HS-5 (cell line): ENCODE measurements around the gene TPR.

Experiments
- DNase-seq: peaks from one replicate; pipeline ENCODE4 v3.0.0-alpha.2; 2012; ENCODE audit warnings: low read depth

Gene TPR

DNA sequence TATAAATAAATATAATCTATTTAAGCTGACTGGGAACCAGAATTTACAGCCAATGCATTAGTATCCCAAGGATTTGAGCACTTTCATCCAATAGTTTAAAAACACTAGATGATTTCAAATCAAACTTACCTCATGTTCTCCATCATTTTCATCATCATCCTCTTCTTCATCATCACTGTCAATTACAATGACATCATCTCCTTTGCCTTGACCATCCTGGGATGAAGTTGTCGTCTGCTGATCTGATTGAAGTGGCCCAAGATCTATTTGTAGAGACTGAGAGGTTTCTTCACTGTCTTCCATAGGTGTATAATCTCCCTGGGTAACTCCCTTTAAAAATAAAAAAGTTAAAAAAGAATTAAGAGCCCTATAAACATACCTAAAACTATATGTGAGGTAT lies 47.7 kb downstream of the TPR start:
- DNase-seq, result no peak

DNA sequence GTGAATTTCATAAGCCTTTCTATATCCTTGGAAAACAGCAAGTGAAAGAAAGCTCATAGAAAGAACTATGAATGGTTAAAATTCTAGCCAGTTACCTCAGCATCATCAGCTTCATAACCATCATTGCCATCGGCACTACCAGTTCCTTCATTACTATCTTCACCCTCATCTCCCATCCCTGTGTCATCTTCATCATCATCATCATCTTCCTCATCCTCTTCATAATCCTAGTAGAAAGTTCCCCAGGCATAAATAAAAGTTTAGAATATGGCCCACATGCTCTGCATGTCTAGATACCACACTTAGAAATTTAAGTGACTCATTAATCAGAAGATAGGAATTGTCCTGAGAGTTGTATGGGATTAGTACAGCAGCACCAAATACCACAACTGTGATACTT lies 49.0 kb downstream of the TPR start:
- no peak for DNase-seq

DNA sequence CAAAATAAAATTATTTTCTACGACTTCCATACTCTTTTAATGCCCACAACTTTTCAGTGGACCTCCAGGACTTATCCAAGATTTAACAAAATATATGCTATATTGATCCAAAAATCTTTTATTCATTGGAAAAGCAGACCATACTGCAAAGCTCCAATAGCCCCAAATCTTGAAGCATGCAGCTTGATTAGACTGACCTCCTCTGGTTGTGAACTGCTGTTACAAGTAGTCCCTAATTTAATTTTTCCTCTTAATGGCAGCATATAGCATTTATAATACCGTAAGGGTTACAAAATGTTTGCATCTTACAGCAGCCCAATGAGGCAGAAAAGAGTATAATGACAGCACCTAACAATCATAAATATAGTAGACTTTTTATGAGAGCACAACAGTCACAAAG lies 49.8 kb downstream of the TPR start:
- no peak for DNase-seq

DNA sequence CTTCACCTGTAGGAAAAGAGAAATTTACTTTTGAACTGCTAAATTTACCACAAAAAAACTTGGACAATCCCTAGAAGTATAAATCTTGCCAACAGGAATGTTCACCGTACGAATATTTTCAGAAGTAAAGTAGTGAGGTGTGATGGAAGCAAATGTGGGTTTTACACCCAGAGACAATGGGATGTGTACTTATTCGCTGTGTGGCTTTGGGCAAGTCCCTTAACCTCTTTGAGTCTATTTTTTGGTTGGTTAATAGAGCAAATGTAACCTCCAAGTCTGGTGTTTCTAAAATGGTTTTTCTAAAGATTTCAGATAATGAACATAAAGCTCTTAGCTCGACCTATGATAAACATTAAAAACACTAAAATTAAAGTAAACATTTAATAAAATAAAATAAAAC lies 51.2 kb downstream of the TPR start:
- no peak for DNase-seq

DNA sequence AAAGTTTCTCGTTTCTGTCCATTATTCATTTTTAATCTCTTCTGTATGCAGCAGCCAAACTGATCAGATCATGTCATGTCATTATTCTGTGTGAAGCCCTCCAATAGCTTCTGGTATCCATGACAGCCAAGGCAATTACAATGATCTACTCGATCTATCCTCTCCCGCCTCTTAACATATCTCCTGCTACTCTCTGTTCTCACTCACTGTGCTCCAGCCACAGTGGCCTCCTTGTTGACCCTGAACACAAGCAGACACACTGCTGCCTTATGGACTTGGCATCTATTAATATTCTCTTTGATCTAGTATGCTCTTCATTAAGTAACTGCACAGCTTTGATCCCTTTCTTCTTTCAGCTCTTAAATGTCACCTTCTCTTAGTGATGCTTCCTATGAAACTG lies 59.5 kb downstream of the TPR start:
- DNase-seq, result no peak

DNA sequence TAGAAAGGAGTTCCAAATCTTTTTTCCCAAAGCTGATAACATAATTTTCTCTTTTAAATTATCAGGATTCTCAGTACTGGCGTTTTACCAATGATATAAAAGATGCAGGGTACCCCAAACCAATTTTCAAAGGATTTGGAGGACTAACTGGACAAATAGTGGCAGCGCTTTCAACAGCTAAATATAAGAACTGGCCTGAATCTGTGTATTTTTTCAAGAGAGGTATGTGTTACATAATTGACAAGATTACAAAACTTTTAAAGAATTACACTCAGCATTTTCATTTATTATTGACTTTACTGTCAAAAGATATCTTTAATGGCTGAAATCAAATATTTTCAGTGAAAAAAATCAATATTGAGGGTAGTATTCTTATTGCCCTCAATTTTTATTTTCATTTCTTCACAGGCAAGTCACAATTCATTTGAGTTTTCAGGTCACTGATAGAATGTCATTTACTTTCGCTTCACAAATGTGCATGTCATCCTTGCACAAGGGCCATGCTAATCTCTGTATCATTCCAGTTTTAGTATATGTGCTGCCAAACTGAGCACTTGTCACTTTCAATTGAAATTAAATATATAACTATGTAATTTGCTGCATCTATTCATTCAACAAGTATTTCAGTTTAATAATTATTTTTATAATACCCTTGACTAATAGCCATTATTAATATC lies 63.5 kb downstream of the TPR start:
- DNase-seq, result no peak

DNA sequence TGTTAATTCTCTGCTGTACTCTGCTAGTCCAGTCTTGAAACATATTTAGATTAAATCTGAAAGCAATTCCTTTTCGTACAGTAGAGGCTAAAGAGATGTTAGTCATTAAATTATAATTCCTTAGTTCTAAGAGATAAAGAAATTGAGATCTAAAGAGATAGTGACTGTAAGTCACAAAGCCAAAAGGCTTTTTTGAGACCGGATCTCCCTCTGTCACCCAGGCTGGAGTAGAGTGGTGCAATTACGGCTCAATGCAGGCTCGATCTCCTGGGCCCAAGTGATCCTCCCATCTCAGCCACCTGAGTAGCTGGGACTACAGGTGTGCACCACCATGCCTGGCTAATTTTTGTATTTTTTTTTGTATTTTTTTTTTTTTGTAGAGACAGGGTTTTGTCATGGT lies 64.7 kb downstream of the TPR start:
- DNase-seq, result no peak

DNA sequence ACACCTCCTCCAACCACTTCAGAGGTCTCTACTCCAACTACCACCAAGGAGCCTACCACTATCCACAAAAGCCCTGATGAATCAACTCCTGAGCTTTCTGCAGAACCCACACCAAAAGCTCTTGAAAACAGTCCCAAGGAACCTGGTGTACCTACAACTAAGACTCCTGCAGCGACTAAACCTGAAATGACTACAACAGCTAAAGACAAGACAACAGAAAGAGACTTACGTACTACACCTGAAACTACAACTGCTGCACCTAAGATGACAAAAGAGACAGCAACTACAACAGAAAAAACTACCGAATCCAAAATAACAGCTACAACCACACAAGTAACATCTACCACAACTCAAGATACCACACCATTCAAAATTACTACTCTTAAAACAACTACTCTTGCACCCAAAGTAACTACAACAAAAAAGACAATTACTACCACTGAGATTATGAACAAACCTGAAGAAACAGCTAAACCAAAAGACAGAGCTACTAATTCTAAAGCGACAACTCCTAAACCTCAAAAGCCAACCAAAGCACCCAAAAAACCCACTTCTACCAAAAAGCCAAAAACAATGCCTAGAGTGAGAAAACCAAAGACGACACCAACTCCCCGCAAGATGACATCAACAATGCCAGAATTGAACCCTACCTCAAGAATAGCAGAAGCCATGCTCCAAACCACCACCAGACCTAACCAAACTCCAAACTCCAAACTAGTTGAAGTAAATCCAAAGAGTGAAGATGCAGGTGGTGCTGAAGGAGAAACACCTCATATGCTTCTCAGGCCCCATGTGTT lies 66.6 kb downstream of the TPR start:
- DNase-seq, result no peak

DNA sequence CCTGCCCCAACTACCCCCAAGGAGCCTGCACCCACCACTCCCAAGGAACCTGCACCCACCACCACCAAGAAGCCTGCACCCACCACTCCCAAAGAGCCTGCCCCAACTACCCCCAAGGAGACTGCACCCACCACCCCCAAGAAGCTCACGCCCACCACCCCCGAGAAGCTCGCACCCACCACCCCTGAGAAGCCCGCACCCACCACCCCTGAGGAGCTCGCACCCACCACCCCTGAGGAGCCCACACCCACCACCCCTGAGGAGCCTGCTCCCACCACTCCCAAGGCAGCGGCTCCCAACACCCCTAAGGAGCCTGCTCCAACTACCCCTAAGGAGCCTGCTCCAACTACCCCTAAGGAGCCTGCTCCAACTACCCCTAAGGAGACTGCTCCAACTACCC lies 67.6 kb downstream of the TPR start:
- DNase-seq, result no peak

DNA sequence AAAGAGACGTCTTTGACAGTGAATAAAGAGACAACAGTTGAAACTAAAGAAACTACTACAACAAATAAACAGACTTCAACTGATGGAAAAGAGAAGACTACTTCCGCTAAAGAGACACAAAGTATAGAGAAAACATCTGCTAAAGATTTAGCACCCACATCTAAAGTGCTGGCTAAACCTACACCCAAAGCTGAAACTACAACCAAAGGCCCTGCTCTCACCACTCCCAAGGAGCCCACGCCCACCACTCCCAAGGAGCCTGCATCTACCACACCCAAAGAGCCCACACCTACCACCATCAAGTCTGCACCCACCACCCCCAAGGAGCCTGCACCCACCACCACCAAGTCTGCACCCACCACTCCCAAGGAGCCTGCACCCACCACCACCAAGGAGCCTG lies 68.5 kb downstream of the TPR start:
- DNase-seq, result no peak

DNA sequence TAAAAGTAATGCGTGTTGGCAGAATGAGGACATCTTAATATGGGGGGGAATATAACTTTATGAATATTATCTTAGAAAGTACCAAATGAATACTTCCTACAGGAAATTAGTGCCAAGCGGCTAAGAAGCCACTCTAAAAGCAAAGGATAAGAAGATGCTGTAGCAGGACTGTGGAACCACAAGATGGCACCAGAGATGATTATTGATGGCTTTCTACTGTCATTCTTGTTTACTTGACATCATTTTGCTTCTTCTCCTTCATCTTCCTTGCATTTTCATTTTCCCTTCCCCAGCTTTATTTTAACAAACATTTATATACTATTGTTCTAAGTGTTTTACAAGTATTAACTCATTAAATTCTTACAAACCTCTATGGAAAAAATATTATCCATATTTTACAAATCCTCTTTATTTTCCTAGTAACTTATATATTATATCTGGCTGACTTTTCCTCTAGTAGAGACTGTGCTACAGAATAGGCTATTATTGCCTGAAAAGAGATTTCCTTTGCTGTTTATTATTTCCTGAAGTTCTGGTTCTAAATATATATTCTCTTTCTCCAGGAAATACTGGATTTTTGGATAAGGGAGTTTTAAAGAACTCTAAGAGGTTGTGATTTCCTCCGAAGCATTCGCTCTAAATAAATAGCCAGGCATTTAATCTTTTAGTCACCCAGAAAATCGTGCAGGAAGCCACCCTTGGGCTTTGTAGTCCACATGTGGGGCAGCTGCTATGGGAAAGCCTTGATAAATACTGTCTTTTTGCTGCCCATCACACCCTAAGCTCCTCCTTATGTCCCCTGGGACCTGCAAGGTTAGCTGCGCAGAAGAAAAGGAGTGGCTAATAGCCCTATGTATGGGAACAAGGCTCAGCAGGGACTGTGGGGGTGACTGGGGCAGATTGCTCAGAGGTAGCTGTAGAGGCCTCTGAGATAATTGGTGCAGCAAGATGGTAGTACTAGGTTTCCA lies 69.8 kb downstream of the TPR start:
- no peak for DNase-seq

DNA sequence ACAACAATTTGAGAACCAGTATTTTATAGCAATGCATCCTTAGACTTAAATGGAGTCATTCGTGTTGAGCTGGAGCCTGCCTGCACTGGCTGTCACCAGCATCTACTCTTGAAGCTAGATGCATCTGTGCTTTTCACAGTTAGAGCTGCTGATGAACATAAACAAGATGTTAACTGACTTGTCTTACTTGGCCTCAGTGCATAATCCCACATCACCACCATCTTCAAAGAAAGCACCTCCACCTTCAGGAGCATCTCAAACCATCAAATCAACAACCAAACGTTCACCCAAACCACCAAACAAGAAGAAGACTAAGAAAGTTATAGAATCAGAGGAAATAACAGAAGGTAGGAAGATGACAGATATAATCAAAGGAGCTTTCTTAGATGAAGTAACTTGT lies 71.1 kb downstream of the TPR start:
- no peak for DNase-seq

DNA sequence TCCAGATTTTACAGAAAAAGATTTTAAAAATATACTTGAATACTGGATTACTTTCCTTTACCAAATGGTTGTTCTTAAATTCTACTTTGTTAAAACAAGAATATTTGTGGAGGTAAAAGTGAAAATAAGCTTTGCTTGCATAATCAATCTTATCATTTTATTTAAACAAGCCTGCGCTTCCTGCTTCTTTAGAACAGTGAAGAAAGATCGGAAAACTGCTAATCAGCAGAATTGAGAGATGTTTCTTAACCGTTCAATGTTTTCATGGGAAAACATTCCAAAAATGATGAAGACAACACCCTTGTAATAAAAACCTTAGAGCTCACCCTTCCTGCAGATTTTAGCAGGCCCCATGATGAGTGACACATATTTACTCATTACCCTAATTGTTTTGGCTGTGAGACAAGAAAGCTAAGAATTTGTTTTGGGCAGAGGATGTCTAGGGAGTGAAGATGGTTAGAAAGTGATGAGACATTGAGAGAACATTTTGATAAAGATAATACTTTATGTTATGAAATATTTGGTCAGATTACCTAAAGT lies 72.6 kb downstream of the TPR start:
- no peak for DNase-seq

DNA sequence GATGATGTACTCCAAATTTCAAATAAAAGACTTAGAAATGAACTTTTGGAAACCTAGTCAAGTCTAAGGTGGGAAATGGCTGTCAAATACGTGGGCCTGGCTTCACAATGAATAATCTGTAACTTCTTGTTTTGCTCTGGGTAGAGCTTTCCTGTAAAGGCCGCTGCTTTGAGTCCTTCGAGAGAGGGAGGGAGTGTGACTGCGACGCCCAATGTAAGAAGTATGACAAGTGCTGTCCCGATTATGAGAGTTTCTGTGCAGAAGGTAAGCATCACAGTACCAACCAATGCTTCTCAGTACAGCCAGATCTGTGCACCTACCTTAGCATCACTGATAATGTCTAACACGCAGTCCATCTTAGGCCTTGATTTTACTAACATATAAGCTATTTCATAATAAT lies 73.6 kb downstream of the TPR start:
- no peak for DNase-seq

DNA sequence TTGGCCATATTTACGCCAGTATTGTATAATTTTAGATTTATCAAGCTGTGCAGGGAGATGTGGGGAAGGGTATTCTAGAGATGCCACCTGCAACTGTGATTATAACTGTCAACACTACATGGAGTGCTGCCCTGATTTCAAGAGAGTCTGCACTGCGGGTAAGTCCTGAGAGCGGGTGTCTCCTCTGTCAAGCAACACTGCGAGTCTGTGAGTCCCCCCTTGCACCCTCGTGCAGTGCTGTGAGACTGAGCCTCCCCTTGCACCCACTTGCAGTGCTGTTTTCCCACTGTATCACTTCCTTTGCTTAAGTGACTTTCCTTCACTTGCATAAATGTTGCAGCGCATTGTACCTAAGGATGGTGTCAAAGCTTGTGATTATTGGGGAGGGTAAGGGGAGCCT lies 75.0 kb downstream of the TPR start:
- no peak for DNase-seq

DNA sequence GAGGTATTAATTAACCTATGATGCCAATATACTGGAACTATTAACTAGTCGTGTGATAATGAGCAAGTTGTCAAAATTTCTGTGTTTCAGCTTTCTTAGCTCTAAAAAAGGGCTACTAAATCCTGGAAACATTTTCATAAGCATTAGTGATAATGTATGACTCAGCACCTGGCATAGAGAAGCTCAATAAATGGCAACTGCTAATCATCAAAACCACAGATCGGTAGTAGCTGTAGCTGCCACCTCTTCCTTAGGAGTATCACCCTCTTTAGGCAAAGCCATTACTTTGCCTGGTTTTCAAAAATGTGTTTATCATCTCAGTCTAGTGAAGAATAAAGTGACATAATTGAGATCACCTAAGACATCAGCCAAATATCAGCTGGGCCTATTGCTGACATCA lies 75.5 kb downstream of the TPR start:
- no peak for DNase-seq

DNA sequence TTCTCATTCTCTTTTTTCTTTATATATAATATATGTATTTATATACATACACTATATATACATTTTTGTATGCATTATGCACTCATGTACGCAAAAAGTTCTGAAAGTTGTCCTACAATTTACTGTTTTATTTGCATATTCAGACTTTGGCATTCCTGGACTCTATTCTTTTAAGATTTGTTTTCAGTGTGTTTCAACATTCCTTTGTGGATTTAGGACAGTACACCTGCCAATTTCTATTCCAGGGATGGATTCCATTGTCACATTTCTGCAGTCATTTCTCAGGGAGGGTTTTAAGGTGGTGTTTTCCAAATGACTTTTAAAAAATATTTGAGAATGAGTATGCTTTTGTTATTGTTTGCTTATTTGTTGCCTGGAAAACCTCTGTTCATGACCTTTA lies 76.2 kb downstream of the TPR start:
- no peak for DNase-seq

DNA sequence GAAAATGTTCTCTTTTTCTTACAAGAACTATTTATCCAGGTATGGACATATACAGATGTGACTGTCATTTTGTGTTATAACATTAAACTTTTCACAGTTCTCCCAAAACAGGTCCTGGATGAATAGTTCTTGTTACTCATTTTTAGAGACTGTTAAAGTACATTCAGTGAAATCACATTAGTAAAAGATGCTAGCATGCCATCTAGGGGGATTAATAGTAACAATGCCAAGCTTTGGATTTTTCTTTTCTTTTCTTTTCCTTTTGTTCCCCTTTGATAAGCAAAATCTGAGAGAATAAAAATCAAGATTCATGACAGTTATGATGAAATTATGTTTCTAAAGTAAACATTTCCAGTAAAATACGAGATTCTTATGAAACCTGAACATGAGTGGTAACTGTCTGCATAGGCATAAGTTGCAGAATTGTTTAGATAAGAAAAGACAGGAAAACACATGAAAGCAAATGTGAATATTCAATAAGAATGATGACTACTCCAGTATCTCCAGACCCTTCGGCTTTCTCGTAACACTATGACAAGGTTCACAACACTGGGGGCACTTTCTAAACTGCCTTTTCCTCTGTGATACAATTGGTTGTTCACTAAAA lies 77.5 kb downstream of the TPR start:
- DNase-seq, result no peak

DNA sequence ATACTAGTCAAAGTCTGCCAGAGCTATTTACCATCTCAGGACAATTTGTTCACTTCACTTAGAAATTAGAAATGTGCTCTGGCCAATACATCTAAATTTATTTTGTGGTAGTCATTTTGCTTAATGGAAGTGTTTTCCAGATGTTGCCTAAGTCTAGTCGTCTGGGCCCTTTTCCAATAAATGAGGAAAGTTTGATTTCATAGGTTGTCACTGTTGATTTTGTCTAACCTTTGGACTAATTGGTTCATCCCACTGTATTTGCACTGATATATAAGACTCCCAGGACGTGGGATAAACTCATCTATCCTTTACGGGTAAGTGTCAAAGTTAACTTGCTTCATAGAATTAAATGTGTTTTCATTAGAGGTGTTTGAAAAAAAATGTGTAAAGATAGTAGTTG lies 79.1 kb downstream of the TPR start, which contains the start of gene PRG4:
Gene PRG4, plus strand, starts transcription at position 300 of the 400 bp plus-strand sequence.
- DNase-seq, result no peak

DNA sequence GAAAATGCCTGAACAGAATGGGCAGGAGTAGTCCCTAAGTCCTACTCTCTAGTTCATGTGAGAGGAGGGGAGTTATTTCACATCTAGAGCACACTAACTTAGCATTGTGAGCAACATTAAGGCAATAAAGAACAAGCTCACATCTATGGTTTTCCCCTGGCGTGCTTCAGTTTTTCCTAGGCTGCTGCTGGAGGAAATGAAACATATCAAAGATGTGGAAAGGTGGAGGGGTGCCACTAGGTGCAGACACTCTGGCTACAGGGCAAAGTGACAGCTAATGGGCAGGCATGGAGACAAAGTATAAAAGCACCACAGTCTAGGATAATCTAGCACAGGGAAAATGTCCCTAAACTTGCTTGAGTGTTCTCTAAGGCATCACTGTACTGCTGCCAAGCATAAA lies 82.2 kb downstream of the TPR start:
- no peak for DNase-seq

DNA sequence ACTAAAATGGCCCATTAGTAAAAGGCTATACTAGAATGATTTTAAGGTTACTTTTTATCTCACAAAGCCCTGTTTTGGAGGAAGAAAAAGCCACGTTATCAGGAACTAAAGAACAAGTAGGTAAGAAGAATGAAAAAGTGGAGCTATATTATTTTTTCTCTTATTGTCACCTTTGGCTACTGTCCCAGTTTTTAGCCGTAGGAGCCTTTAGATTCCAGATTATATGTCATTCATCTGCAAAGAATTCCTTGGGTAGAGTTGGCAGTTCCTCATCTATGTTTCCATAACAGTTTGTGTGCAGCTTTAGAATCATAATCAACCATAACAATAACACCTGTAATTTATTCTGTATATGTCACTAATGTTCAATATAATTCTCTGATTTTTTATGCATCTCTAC lies 83.8 kb downstream of the TPR start:
- no peak for DNase-seq

DNA sequence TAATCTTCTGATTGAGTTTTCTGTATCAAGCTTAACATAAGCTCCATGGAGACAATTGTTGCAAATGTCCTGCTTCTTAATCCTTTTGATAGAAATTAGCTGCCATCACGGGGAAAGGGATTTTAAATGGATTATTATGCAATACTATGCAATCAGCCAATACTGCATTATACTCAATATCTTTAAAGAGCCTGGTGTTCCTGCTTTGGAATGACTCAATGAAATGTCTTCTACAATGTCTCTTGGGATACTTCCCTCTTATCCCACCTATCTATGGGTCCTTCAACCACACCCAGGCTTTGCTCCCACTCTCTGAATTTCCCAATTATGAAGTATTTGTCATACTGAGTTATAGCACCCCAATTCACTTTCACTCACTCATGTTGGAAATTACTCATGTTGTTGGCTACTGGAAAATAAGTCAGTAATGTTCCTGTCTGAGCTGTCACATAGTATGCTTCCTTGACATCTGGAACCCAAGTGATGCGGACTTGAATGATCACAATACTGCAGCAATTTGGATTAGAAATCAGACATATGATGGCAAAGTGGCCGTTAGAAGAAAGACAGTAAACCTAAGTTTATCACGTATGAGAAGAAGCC lies 85.0 kb downstream of the TPR start:
- no peak for DNase-seq
